ENCODE measurements around the gene GPBAR1. TPM values are rescaled to one million over a fixed set of nuclear protein-coding genes. Genes with fewer than 3 reads are reported as not detected.
A peak's percentile ranks its signal among the peaks of the same experiment; 100 is the strongest.

Gene GPBAR1
- total RNA-seq, 1 donor from 2014 or later: 0.39 TPM

DNA sequence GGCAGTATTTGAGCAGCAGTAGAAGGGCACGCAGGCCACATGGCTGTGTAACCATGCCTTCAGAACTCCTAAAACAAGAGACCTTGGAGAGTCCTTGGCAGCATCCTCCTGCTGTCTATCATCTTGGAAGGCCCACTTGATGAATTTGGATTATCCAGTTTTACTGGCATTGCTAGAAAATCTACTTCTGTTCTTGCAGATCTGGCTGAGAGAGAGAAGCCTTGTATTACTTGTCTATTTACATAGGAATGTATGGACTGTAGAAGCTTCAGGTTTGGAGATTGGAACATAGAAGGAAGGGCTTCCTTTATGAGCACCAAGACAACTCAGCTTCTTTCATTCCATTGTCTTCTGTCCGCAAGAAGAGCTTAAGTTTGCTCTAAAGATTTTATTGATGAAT lies 16.1 kb upstream of the GPBAR1 start:
- no peak for DNase-seq

DNA sequence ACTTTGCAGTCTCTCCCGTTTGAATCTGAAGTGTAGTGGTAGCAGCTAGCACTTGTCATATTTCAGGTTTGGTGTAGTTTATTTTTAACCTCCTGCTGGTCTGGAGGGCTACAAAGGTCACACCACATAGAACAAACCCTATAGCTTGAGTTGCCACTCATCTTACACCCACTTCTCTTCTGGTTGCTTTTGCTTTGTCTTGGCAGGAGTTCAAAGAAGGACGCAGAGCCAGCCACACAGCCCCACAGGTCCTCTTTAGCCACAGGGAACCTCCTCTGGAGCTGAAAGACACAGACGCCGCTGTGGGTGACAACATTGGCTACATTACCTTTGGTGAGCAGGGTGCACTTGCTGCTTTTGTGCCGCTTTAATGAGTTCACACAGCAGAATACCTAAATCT lies 15.6 kb upstream of the GPBAR1 start:
- no peak for DNase-seq

DNA sequence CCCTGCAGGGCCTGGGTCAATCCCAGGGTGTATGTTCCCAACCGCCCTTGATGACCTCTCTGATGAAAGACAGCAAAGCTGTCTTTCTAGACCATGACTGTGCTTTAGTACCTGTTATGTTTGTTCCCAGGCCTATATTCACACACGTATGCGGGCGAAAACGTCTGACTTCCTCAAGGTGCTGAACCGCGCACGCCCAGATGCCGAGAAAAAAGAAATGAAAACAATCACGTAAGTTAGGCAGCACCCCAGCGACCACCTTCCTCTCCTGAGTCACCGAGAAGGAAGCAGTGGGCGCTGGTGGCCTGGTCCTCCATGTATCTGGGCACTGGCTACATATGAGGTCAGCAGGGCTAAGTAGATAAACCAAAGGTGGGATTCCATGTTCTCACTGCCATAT lies 11.1 kb upstream of the GPBAR1 start:
- DNase-seq: no peak

DNA sequence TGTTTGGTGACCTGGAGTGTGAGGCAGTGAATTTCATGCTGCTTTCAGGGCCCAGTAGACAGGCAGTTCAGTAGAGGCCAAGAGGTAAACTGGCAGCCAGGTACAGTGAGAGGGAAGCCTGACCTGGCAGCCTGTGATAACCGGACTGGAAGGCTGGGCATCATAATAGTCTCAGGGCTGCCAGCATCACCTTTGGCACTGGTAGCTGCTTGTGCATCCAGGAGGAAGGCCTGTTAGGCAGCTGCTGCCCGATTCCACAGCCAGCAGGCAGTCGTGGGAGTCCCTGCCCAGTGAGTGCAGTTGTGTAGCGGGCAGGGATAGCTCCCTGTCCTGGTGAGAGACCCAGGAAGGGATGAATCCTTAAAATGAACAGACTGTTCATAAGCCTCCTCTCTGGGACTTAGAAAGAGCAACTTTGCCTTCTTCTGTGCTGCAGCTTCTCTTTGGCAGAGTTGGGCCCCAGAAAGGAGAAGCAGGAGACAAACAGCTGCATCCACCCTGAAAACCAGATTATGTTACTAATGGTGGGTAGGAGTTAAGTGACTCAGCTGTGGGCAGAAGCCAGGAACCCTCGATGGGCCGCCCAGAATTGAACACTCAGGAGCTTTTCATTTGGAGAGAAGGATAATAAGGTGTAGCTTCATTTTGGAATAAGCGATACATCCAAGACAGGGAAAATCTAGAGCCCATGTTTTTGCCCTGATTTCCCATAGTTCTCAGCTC lies 8.1 kb upstream of the GPBAR1 start:
- no peak for DNase-seq

DNA sequence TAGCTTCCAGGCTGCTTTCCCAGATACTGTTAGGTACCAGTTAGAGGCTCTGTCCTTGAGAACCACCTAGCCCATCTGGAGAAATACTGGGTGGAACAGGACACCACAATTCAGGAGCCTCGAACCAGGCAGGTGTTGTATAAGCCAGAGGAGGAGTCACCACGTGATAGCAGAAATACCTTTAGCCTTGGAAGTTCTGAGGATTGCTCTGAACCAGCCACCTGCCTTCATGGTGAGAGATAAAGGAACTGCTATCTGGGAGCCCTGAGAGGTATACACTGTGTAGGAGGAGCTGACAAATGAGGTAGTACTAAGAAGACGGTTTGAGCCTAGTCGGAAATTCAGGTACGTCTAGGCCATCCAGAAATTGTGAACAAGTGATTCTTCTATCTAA lies 7.6 kb upstream of the GPBAR1 start:
- no peak for DNase-seq

DNA sequence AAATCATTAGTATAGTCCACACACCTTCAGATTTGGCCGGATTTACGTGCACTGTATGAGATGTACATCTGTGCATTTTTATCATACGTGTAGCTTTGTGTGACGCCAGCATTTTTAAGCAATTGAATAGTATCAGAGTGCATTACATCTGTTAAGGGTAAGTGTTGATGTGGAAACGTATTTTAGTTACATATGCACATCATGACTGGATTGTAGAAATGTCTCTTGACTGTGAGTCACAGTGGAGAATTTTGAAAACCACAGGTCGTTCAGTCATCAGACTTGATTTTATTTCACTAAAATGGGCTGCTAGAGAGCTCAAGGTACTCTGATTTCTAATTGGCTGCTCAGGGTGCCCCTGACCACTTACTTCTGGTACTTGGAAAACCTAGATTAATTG lies 5.4 kb upstream of the GPBAR1 start:
- no peak for DNase-seq

DNA sequence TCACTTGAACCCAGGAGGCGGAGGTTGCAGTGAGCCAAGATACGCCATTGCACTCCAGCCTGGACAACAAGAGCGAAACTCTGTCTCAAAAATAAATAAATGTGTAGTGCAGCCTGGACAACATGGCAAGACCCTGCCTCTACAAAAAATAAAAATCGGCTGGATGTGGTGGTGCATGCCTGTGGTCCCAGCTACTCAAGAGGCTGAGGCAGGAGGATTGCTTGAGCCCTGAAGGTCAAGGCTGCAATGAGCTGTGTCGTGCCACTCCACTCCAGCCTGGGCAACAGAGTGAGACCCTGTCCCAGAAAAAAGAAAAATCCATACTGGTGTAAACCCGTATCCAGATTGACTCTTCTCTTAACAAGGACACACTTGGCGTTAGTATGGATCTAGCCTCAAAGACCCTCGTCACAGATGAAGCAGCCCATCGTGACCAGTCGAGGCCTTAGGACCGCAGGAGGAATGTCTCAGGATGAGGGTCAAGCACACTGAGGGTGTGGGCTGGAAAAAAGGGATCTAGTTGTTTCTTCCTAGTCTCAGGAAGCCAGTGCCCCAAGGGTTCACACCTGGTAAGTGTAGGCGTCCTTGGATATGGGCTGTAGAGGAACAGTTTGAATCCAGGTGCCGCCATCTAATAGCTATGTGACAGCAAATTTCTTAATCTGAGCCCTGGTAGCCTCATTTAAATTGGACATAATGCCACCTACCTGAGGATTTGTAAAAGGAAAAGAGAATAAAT lies 4.0 kb upstream of the GPBAR1 start:
- no peak for DNase-seq

DNA sequence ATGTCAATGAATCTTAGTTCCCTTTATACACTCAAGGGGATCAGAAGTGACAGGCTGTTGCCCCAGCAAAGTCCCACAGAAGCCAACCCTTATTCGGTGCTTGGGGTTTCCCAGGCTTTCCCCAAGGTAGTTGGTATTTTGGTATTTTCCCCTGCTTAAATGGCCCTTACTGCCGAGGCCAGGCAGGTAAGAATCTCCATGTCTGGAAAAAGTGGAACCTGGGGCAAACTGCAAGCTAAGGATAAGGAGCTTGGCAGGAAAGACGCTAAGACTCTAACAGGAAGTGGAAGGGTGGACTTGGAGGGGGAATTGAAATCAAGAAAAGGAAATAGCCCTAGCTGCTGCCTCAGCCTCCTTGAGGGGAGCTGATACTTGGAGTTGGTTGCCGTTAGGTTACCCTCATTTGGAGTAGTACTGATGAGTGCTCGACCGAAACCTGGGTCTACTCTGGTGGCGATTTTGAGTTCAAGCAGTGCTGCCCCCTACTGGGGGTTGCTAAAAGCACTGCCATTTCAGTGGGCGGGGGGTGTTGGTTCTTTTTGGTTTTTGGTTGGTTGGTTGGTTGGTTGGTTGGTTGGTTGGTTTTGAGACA lies 3.3 kb upstream of the GPBAR1 start:
- DNase-seq: no peak

DNA sequence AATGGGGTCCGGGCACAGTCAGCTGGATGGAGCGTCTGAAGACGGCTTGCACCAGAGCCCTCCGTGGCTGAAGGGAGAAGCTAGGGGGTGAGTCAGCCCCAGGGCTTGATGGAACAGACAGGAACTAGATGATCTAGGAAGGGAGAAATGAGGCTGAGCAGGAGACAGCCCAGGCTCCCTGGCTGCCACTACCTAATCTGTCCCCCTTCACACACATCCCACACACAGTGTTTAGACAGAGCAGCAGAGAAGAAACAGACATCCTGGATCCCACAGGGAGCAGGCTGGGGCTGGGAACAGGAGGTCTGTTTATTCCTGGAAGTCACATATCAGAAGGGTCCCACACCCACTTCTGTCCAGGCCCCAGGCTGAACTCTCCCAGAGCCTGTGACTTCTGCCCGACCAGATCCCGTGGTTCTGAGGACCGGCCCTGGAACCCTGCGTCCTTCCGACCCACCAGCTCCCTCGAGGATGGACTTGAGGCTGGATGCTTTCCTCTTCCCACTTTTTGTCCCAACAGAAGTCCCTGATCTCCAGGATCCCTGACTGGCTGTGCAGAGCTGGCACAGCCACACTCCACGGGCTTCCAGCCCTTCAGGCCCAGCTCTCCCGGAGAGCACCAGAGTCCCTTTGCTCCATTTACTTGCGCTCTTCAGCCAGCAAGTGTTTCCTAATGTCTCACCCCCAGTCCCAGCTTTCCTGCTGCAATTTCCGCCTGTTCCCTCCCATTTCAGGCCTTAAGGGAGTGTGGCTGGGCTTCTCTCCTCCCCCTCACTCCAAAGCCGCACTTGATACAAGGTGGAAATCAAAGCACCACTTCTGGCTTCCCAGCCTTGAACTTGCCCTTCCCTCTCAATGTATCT lies 1.5 kb upstream of the GPBAR1 start:
- DNase-seq: peak; percentile 24

DNA sequence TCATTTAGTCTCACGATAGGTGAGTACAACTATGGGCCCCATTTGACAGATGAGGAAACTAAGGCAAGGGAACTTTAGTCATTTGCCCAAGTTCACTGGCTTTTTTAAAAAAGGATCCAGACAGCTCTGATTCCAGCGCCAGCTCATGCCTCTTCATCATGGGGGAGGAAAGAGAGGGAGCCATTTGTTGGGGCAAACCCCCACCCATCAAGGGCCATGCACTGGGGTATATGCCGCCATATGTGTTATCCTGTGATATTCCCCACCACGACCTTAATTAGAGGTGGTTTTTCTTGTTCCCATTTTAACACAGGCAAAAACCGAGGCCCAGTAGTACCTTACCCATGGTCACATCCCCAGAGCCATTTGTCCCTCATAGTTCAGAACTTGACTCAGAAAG lies 649 bp upstream of the GPBAR1 start:
- no peak for DNase-seq

DNA sequence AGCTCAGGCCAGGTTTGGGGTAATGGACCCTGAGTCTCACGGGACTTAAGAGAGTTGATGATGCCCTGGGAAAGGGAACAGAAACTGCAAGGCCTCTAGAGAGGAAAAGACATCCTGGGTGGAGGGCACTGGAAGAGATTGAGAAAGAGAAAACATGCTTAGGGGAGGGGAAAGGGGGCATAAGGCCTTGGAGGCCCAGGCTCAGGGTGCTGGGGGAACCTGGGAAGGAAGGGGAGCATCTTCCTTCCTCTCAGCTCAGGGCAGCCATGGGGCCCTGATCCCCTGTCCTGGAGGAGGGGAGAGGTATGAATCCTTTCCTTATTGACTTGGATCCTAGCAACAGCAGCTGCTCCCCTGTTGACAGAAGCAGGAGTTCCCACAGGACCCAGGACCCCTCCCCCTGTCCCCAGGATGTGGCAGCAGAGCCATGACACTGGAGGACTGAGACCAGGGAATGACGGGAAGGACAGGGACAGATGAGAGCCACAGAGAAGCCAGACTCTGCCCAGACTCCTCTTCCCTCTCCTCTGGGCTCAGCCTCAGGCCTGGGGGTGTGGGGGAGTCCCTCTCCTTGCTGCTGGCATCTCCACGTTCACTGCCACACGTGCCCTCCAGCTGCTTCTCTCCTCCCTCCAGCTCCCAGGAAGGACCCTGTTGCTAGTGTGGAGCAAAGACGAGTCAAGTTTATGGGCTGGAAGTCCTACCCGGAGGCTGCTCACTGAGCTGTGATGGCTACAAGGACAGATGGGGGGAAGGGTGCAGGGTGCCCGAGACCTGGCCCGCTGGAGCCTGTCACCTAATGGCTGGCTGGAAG lies 815 bp downstream of the GPBAR1 start:
- no peak for DNase-seq

DNA sequence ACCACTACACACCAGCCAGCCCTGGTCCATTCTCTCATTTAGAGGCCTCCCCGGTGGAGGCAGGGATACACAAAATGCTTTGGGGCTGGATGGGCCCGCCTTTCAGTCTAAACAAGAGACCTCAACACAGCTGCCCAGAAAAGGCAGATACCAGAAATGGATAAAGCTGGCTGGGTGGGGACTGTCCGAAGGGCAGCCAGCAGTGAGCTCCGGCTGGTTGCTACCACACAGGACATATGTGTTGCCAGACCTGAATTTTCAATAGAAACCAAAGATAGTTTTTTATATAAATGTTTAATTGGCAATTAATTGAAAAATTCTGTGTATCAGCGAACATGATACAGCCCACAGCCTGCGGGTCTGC lies 1.4 kb downstream of the GPBAR1 start:
- DNase-seq: no peak

DNA sequence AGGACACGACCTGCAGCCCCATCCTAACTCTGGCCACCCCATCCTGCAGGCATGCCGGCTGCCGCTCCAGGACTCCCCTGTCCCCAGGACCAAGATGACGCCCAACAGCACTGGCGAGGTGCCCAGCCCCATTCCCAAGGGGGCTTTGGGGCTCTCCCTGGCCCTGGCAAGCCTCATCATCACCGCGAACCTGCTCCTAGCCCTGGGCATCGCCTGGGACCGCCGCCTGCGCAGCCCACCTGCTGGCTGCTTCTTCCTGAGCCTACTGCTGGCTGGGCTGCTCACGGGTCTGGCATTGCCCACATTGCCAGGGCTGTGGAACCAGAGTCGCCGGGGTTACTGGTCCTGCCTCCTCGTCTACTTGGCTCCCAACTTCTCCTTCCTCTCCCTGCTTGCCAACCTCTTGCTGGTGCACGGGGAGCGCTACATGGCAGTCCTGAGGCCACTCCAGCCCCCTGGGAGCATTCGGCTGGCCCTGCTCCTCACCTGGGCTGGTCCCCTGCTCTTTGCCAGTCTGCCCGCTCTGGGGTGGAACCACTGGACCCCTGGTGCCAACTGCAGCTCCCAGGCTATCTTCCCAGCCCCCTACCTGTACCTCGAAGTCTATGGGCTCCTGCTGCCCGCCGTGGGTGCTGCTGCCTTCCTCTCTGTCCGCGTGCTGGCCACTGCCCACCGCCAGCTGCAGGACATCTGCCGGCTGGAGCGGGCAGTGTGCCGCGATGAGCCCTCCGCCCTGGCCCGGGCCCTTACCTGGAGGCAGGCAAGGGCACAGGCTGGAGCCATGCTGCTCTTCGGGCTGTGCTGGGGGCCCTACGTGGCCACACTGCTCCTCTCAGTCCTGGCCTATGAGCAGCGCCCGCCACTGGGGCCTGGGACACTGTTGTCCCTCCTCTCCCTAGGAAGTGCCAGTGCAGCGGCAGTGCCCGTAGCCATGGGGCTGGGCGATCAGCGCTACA lies 2.1 kb downstream of the GPBAR1 start:
- no peak for DNase-seq

DNA sequence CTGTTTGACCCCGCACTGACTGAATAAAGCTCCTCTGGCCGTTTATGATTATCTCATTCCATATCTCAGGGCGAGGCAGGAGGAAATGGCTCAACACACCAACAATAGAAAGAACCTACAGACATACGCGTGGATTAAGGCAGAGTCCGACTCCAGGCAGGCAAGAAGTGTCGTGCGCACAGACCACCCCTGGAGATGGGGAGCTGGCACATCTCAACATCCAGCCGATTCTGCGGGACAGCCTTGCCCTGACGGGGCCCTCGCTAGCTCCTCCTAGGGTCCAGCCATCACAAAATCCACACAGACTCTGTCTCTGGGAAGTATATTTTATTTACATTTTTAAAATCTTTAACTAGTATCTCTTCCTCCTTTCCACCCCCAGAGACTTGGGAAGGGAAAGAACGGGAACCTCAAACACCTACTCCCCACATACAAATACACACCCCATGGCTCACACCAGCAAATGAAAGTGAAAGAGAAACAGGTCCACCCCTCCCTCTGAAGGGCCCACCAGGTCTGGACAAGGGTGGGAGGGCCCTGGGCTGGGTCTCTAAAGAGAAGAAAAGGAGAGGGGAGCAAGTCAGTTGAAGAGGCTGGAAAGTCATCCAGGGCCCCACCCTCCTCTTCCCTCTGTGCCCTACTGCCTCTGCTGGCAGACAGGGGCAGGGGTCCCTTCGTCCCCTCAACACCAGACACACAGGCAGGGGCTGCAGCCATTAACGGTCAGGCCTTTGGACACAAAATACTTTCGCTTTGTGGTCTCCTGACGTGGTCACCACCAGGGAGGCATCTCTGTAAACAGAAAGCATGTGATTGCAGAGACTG lies 3.2 kb downstream of the GPBAR1 start:
- no peak for DNase-seq

DNA sequence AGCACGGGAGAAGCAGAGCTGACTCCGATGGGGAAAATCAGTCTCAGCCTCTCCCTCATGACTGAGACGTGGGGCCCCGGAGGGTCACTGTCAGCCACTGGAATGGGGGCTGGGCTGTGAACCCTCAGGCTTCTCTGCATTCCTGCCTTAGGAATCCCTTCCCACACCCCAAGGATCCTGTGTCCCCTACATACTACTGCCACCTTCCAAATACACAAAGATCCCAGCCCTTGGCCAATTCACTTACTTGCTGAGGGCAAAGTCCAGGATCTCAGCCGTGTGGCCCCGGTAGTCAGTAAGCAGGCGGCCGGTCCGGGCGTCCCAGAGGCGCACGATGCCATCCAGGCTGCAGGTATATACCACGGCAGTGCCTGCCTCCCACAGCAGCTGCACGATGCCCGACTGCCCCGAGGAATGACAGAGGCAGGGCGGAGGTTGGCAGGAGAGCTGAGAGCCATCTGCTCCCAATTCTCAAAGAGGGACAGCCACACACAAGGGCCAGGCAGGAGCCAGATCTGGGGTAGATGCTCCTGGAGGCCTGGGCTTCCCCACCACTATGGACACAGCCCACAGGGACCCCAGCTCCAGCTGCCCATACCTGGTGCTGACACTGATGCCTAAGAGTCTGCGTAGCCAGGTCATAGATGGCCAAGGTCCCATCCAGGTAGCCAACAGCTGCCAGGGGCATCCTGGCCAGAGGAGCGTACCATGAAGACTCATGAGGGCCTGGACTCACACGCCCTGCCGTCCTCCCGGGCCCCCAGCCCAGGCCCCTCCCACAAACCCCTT lies 4.2 kb downstream of the GPBAR1 start:
- no peak for DNase-seq

DNA sequence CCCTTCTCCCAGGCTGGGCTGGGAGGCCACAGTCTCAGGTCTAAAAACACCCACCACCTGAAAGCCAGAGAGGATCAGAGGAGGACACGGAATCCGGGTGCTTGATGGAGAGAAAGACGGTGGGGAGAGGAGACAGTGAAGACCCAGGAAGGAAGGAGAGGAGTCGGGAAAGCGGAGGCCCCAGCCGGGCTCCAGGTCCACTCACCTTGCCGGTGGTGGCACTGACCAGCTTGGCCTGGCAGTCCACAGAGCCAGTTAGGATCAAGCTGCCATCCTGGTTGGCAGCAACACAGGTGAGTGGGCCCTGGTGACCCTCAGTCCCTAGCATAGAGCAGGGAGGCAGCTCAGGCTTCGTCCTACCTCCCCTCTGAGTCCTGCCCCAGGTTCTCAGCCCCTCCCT lies 4.8 kb downstream of the GPBAR1 start:
- DNase-seq: no peak

DNA sequence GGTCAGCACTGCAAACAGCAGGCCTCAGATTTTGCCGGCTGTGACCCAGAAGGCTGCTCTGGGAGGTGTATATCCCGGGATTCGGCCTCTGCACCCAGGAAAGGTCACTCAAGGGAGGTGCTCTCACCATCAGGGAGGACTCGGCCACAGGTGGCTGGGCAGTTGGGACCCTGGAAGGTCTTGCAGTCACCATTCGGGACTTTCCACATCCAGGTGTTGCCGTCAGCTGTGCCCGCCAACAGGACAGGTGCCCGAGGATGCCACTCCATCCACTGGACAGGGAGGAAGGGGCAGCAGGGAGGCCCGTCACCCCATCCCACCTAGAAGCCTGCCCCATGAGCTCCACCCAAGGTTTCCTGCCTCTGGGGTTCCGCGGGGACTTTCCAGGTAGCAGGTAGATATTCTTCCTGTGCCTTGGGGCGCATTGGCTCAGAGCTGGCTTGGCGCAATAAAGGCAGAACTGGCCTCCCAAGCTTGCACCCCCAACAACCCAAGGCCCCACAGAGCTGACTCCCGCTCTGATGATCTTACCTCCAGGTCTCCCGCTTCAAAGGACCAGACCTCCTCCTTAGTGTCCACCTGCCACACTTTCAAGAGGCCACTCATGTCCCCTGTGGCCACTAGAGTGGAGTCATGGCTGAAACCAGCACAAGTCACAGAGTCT lies 5.6 kb downstream of the GPBAR1 start:
- no peak for DNase-seq

DNA sequence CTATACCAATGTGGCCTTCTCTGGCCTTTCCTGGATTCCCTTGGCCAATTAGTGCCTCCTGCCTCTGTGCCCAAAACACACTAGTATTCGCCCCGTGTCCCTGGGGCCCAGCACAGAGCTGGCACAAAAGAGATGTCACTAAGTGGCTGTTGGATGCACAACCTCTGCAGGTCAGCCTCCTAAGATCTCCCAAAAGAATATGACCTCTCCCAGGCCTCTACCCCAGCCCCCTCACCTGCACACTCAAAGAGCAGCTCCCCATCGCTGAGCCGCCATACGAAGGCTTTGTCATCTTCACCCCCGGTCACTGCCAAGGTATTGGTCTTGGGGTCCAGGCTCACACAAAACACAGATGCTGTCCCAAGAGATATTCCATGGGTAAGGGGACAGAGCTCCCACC lies 6.4 kb downstream of the GPBAR1 start:
- no peak for DNase-seq
